Breast epithelium (tissue), 3 donors: ENCODE measurements around the gene HNRNPA1L2.

Experiments used
- CTCF ChIP-seq, 3 donors: fragments of 450-650 bp; IDR thresholded peaks; one replicate each; pipeline ENCODE4 v1.5.1; 2016 to 2017; ENCODE audit warnings: antibody characterized with exemption in 3 of 3, mild to moderate bottlenecking in 3 of 3, moderate library complexity in 3 of 3
- POLR2A ChIP-seq: fragments of 450-650 bp; IDR thresholded peaks from one replicate; pipeline ENCODE4 v1.6.1; 2016; ENCODE audit warnings: antibody characterized with exemption, mild to moderate bottlenecking, moderate library complexity

GRCh38 chr13:52677823-52678222 lies 35.6 kb downstream of the HNRNPA1L2 start:
- TF ChIP-seq CTCF (IDR thresholded peaks at IDR 0.05): no peak
- no peak for TF ChIP-seq POLR2A
